LNCaP clone FGC (cell line): ENCODE results near the gene CREBL2.
"Not testable (repeated sequence)": the region's sequence is repeated elsewhere in the genome, so short reads cannot be mapped to it uniquely, and the experiment has no call there.

Experiments
- DNase-seq: peaks from one replicate; pipeline ENCODE4 v3.0.0-alpha.2; 2011; ENCODE audit warnings: low read depth
- H3K4me3 ChIP-seq: 2 replicates; pipeline ENCODE4 v1.5.1; 2011; ENCODE audit warnings: mild to moderate bottlenecking, low read depth, low read length, control low read depth
- CTCF ChIP-seq: IDR thresholded peaks from 2 replicates; pipeline ENCODE4 v1.5.1; 2012; ENCODE audit warnings: mild to moderate bottlenecking; ENCODE audit not compliant: control insufficient read depth, insufficient read depth; ENCODE audit errors: extremely low read depth

Gene CREBL2

DNA sequence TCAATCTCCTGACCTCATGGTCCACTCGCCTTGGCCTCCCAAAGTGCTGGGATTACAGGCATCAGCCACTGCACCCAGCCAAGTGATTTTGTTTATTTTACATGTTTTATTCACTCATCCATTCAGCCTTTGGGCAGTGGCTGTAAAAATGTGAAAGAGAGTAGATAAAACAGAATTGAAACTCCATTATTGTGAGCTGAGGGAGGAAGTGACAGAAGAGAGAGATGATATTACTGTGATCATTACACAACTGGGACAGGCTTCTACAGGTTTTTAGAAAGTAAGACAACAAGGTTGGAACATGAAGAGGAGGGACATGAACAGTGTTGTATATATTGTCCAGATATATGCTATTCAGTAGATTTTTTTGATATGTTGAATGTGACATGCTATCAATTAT is 25.0 kb downstream of the CREBL2 start:
- no peak overlapping the region for H3K4me3 ChIP-seq
- TF ChIP-seq CTCF, result no peak
- no peak for DNase-seq

DNA sequence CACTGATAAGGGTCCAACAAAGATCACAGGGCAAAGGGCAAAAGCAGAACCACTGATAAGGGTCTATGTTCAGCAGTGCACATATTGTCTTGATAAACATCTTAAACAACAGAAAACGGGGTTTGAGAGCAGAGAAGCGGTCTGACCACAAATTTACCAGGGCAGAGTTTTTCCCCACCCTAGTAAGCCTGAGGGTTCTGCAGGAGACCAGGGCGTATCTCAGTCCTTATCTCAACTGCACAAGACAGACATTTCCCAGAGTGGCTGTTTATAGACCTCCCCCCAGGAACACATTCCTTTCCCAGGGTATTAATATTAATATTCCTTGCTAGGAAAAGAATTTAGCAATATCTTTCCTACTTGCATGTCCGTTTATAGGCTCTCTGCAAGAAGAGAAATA is 28.3 kb downstream of the CREBL2 start:
- not testable (repeated sequence) for DNase-seq, H3K4me3 ChIP-seq

- TF ChIP-seq CTCF, result no peak
- H3K4me3 ChIP-seq, result no peak overlapping the region
- DNase-seq, result no peak
These were observed 30.0 kb downstream of the CREBL2 start for GRCh38 chr12:12641650-12642049.

DNA sequence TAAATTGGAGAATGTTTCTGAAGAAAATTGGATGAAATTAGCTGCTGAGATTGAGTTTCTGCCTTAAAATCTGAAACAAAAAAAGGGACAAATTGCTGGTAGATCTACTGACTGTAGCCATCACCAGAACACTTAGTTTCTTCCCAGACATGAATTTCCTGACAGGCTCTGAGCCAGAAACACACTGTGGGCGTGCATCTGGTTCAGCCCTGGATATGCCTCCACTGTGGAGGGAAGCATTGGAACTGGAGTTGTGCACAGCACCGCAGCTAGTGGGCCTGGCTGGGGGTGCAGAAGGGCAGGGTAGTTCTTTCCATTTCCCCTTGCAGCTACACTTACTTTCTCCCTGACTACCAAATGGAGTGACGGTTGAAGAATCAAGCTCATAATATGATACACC is 31.2 kb downstream of the CREBL2 start:
- H3K4me3 ChIP-seq, result no peak overlapping the region
- no peak for TF ChIP-seq CTCF
- no peak for DNase-seq

GRCh38 chr12:12645485-12645884 is 33.8 kb downstream of the CREBL2 start:
- peak; percentile 16; the same call in 1 of the 2 replicates for TF ChIP-seq CTCF
- DNase-seq, result no peak
- H3K4me3 ChIP-seq, result no peak overlapping the region

DNA sequence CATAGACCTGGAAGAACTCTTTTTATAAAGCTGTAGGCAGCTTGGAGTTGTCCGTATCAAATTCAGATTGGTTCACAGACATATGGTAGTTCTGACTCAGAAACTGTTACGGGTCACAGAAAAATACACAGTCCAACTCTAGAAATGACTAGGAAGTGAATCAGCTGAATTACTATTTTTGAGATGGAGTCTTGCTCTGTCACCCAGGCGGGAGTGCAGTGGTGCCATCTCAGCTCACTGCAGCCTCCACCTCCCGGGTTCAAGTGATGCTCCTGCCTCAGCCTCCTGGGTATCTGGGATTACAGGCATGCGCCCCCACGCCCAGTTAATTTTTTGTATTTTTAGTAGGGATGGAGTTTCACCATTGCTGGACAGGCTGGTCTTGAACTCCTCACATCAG is 34.3 kb downstream of the CREBL2 start:
- not testable (repeated sequence) for H3K4me3 ChIP-seq, DNase-seq

GRCh38 chr12:12646483-12647072 is 34.9 kb downstream of the CREBL2 start:
- no peak for TF ChIP-seq CTCF
- no peak overlapping the region for H3K4me3 ChIP-seq
- no peak for DNase-seq

- no peak overlapping the region for H3K4me3 ChIP-seq
- no peak for TF ChIP-seq CTCF
- no peak for DNase-seq
These were observed 36.6 kb downstream of the CREBL2 start for GRCh38 chr12:12648284-12648683.
